HG02759 (cell line): ENCODE measurements around the gene CPLX3.

Source experiments
- ATAC-seq: cut with Tn5 transposase; IDR thresholded peaks from one replicate; pipeline ENCODE4 v1.9.1; 2021; ENCODE audit warnings: mild to moderate bottlenecking, moderate library complexity; ENCODE audit not compliant: unreplicated experiment

CPLX3 gene

DNA sequence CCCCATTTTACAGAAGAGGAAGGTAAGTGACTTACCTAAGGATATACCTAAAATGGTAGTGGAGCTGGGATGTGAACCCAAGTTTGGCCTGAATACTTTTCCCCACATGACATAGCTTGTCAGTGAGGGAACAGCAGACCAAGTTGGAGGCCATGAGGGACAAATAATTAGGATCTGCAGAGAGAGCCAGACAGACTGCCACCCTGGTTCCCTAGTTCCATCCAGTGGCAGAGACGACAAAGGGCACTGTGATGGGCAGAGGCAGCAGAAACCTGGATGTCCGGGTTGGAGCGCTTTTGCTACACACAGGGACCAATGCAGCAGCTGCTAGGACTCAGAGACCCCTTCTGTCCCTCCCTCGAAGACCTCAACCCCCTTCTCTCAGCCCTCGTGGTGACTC is 1.2 kb downstream of the CPLX3 start:
- no peak for ATAC-seq

DNA sequence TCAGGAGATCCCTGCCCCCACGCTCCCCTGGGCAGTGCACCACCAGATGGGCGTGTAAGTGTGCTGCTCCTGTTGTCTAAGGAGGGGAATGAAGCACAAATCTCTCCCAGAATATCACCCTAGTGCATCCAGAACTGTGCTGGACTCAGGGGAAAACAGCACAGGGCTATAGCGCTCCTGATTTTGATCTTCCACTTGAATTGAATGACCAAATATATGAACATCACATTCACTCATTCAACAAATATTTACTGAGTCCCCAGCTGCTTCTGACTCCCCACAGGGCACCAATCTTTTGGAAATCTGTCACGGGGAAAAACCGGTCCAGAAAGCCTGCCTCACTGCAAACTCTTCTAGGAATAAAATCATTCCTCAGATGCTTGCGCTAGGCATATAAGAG is 2.4 kb downstream of the CPLX3 start:
- ATAC-seq, result no peak

DNA sequence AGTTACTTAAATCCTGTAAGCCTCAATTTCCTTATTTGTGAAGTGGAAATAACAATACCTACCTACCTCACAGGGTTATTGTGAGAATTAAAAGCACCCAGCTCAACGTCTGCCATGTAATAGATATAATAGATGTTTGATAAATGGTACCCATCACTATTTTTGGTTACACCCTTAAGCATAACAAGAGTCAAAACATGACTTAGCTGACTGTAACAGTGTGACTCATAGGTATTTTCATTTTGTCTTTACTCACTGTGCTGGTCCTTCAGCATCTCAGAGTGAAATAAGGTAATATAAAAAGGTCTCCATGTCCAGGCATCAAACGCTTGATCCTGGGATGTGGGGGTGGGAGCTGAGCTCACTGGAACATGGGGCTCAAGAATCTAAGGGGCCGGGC is 3.1 kb downstream of the CPLX3 start:
- ATAC-seq, result no peak

DNA sequence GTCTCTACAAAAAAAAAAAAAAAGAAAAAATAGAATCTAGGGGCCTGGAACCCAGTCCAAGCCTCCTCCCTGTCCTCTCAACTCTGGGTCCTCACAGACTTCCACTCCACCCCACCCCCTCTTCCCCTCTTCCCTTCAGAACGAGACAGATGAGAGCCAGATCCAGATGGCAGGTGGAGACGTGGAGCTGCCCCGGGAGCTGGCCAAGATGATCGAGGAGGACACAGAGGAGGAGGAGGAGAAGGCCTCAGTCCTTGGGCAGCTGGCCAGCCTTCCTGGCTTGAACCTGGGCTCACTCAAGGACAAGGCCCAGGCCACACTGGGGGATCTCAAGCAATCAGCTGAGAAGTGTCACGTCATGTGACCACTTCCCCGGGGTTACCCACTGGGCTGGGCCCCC is 3.6 kb downstream of the CPLX3 start:
- no peak for ATAC-seq

DNA sequence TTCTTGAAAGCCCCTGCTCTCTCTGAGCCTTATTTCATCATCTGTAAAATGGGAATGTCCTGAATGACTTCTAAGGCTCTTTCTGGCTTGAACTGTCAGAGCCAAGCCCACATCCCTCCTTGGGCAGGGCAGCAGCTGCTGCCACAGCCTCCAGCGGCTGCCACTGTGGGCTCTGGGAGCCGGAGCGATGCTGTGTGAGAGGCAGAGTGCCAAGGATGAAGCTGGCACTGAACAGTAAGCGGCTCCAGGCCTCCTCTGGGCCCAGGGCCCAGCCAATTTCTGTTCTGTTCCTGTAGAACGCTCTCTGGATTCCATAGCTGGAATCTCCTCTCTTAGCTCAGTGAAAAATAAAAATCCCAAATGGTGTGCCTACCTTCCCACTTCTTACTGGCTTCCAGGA is 4.4 kb downstream of the CPLX3 start:
- no peak for ATAC-seq

DNA sequence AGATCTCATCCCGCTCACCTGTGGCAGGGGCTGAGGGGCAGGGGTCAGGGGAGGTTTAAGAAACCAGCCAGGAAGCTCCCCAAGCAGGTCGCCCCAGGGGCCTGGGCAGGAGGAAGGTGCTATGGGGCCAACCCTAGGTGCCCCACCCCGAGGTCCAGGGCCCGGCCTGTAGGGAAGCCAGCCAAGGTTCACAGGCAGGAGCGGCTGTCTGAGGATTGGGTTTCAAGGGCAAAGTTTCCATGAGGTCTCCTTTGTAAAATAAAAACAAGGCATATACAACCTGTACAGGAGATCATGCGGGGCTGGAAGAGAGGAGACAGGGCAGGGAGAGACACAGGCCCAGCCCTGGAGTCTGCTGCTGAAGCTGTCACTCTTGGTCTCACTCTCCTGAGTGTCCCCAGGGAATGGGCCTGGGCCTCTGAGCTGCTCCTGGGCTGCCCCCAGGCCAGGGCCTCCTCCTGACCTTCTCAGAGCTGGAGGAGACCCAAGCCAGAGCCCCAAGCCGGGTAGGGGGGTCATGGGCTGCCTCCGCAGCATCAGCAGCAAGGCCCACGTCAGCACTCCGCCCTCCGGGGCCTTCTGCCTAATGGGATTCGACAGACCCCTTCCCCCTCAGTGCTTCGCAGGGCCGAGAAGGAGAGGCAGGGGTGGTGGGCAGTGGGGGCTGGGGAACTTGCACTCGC is 5.5 kb downstream of the CPLX3 start:
- no peak for ATAC-seq

DNA sequence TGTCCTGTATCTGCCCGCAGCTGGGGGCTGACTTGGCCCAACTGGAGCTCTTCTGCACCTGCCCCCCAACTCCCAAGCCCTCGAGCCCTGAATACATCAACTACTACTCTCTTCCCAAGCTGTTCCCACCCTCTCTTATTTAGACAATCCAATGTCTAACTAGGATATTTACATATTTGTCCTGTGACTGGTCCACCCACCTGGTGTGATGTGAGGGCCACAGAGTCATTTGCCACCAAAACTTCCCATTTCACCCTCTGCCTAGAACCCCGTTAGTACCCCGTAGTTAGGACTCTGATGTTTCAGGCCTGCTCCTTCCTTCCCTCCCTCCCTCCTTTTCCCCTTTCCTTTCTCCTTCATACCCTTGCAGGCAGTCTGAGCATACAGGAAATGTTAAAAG is 6.4 kb downstream of the CPLX3 start:
- ATAC-seq, result no peak

DNA sequence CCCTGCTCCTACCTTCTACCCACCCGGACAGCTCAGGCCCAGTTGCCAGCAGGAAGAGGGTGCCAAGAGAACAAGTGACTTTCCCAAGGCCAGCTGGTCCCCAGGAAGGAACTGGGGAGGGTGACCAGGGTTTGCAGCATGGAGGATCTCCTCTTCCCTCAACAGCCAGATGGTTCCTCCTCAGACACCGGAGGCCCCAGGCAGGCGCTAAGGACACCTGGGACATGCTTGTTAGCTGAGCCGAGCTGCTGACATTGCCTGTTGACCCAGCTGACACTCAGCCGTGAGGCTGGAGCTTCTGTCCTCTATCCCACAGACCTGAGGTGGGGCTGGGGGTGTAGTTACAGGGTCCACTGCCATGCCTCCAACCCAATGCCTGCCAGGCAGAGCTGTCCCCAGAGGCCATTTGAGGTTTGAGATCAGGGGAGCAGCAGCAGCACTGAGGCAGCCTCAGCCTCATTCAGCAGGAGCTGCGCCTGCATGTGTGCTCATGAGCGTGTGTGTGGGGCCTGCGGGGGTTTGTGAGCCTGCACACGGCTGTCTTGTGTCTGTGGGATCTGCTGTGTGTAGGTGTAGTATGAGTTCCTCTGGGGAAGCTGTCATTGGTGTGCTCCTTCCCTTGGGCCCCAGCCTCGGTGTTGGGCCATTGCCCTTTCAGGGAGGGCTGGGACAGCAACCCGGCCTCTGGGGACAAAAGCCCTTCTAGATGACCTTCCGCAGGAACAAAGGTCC is 7.1 kb downstream of the CPLX3 start:
- no peak for ATAC-seq

DNA sequence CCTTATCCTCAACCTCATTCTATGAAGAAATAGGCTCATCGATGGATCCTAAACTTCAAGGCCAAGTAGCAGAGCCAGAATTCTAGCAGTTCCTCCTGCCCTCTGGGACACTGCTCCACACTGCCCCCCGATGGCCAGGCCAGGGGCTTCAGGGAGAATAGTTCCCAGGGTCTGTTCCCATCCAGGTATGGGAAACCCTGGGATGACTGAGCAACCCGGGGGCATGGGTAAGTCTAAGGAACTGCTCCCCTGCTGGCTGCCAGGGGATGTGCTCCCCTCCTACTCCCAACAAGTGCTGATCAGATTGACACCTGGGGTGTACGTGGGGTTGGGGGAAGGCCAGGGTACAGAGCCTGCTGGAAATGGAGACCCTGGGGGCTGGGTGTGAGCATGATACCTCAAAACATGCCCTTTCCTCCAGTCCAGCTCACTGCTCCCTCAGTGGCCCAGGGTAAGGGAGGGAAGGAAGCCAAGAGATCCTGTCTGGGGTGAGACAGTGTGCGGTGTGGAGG is 8.9 kb downstream of the CPLX3 start:
- no peak for ATAC-seq

DNA sequence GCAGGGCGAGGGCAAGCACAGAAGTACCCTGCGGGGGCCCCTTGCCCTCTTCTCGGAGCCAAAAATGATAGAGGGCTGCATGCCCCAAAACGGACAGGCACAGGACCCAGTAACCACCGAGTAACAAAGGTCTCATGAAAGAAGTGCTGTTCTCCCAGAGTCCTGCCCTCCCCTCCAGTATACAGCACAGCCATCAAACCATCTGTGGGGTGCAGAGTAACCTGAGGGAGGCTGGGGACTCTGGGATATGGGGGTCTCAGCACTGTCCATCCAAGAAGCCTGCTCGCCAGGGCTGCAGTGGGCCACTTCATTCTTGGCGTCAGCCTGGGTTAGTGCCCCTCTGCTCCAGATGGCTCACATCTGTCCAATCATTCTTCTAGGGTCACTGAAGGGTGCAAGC is 10.4 kb downstream of the CPLX3 start:
- no peak for ATAC-seq

DNA sequence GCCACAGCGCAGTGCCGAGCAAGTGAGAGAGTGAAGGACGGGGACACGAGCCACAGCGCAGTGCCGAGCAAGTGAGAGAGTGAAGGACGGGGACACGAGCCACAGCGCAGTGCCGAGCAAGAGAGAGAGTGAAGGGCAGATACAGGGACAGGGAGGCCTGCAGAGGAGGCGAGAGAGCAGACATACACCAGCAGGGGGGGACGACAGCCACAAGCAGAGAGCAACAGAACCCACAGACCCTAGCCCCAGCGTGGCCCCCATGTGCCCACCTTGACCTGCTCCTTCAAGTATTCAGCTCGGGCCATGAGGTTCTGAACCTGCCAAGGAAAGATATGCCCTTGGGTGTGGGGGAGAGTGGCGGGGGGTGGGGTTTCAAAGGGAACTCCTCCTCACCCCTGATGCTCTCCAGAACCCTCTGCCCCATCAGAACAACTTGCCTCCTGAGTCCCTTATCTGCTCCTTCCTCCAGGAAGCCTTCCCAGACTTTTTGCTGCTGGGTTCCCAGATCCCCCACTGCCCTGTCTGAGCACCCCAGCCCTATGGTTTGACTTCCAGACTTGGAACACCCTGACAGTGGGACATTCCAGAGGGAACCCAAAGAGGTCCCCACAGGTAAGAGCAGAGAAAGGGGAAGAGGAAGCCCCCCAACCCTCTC is 11.2 kb downstream of the CPLX3 start:
- ATAC-seq, result no peak

DNA sequence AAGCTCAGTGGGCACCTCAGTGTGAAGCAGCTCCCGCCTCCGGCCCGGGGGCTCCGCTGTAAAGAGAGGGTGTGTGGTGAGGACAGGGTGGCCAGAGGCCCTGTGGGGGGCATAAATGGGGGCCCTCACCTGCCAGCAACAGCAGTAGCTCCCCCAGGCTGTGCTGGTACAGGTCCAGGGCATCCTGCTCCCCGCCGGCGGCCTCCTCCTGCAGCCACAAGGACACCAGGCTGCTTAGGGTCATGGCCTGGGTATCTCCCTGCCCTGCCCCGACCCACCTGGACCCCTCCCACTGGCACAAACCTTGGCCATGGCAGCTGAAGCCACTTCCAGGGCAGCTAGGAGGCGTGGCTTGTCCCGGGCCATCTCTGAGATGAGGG is 11.7 kb downstream of the CPLX3 start:
- ATAC-seq, result no peak

DNA sequence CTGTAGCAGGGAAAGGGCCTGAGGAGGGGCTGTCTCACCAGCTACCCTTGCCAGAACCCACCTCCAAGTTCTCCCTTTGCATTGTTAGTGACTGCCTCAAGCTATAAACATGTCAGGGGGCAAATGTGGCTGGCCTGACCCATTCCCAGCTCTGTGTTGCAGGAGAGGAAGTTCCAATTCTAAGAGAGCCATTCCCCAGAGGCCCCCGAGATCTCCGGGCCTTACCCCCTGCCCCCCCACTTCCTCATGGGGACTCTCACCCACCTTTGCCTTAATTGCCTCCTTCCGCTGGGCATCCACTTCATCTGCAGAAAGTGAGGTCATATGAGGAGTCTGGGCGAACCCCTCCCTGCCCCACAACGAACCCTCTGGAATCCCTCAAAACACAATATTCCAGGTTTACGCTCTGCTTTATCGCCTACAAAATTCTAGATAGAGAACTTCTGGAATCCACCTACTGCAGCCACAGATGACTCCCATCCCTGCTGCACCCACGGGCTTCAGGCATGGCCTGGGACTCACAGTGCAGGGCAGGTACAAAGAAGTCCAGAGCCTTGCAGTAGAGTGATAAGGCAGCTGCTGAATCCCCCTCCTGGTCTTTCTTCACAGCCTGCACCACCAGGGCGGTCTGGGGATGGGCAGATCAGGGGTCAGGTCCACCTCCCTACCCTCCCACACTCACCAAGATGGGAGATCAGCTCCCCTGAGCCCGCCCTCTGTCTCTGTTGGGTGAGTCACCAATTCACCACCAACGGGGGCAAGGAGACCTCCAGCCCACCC is 12.5 kb downstream of the CPLX3 start:
- ATAC-seq, result no peak

DNA sequence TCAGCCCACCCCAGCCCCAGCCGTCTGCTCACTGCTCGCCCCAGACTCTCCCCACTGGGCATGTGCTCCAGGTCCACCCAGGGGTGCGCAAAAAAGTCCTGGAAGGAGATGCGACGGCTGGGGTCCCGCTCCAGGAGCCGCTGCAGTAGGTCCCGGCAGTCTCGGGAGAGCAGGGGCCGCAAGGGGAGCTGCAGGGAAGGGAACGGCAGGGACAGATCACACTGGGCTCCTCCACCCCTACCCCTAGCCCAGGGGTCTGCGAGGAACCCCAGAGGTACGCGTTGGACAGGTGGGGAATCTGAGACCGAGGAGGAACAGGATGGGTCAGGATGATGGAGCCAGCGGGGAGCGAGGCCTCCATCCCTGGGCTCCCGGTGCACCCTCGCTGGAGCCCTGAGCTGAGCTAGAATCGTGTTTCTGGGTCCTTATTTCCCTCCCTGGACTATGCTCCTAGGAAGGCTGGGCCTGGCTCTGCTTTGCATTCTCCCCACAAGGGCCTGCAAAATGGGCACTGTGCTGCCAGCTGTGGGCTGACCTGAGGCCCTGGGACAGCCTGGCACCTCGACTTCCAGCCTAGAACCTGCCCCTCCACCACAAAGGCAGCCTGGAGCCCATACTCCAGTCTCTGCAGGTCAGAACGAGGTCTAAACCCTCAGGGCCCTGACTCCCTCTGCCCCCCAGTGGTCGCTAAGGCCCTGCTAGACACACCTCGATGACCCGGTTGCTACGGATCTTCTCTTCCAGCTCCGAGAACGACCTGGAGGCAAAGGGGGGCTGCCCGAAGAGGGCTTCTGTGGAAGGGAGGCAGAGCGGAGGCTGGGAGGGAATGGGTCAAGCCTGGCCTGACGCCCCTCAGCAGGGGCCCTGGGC is 13.3 kb downstream of the CPLX3 start:
- no peak for ATAC-seq

DNA sequence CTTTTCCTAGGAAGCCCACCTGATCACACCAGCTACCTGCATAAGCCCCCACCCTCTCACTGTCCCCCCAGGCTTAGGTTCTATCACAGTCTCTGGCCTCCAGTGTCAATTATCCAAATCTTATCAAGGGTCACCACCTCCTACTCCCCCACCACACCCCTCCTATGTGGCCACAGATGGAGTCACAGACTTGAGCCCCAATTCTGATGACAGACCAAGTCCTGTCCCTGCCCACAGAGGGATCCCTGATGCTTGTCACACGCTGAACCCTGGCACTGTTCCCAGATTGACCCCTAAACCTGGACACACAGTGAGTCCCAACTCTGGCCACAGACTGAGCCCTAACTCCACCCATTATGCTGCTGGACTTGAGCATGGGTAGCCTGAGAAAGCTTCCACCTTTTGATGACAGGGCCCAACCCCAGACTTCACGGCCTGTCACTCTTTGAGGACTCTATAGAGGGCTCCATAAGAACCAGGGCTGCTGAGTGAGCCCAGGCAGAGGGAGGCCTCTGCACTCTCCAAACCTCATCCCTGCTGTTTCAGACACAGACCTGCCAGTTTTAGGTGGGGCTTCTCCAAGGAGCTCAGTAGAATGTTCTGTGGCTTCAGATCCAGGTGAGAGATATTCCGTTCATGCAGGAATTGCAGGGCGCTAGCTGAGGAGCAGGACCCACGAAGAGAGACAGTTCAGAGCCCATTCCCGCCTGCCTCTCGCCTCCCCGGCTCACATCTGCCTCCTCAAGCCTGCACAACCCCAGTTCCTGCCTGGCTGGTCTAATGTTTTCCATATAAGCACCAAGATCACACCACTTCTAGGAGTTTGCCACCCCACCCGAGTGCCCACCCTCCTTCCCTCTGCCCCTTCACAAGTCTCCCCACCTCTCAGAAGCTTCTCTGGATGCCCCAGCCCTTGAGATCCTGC is 14.7 kb downstream of the CPLX3 start:
- ATAC-seq, result no peak

DNA sequence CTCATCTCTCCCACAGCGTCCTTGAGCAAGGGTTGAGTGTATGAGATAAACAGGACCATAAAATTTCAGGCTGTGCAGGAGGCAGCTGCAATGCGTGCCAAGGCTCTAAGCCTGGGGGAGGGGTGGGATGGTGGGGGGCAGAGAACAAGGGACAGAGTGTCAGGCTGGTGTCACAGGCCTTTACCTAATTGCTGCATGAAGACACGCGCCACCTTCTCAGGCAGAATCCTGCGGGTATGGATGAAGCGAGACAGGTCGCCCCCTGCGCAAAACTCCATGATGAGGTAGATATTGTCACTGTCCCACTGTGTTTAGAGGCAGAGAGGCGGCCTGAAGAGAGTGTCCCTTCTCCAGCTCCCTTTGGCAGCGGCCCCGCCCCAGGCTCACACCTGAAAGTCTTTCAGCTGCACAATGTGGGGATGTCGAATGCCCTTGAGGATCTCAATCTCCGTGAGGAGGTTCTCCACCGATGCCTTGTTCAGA is 15.5 kb downstream of the CPLX3 start:
- no peak for ATAC-seq

DNA sequence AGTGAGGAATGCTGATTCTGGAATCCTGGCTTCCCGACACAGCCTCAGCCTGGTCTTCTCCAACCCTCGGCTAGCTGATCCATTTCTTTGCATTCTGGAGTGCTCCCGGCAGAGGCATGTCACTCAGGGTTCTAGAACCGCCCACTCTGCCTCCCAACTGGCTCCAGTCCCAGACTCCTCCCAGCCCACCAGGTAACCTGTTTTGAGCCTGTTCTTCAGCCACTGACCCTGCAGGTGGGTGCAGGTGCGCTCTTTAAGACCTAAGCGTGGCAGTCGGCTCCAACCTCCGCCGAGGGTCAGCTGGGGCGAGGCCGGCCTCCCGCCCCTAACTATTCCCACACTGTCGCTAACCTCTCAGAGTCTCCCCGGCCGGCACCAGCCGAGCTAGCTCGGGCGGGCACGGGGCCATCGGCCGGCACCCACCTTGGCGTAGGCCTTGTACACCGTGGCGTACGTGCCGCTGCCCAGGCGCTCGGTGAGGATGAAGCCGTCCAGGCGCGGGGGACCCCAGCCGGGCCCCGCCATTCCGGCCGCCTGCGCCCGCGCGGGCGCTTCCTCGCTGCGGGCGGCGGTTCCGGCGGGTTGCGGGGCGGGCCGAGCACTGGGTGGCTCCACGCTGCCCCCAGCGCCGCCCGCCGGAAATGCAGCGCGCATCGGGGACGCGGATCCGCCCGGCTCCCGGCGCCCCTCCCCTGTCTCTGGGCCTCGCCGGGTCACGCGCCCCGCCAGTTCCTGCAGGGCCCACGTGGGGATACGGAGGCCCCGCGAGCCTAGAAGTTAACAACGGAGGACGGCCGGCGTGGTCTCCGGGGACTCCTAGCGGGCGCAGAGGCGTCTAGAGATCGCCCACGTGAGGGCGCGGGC is 16.4 kb downstream of the CPLX3 start, which contains the start of gene ULK3:
ULK3 (minus strand) TSS at position 576 of the 864 bp plus-strand sequence; CDS start at position 525, 51 bp downstream.
- ATAC-seq, result peak; percentile 87

DNA sequence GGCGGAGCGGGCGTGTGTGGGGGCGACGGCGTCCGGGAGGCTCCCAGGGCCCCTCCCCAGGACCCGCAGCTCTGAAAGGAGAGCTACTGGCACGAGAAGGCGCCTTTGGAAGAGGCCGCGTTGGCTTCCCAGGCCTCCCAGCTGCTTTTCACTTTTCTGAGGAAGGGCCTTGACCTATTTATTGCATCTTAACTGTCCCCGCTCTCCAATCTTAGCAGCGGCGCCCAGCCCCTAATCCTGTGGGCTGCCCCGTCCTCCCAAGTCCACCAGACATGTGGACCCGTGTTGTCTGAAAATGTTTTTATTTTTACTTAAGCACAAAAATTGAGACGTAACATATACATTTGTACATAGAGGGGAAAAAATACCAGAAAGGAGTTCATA is 17.0 kb downstream of the CPLX3 start:
- ATAC-seq, result no peak
